Bronchial epithelial cell (primary cell): ENCODE measurements around the gene NR1I2. TPM values are rescaled to one million over a fixed set of nuclear protein-coding genes. Genes with fewer than 3 reads are reported as not detected.

ENCODE experiments used
- DNase-seq: peaks from one replicate; pipeline ENCODE4 v3.0.0-alpha.2; 2010; ENCODE audit warnings: low read depth
- FAIRE-seq: peaks from 2 replicates; lab custom pipeline; 2011; peaks lifted over from hg19 to GRCh38; lab: Jason Lieb, UNC
- H3K27me3 ChIP-seq: 2 replicates; pipeline ENCODE4 v1.5.1; 2011; ENCODE audit warnings: low read length; ENCODE audit not compliant: control insufficient read depth, insufficient read depth
- H3K36me3 ChIP-seq: 2 replicates; pipeline ENCODE4 v1.5.1; 2011; ENCODE audit warnings: low read length; ENCODE audit not compliant: control insufficient read depth, insufficient read depth
- H3K4me3 ChIP-seq: 2 replicates; pipeline ENCODE4 v1.5.1; 2011; ENCODE audit warnings: mild to moderate bottlenecking, low read depth, low read length, control low read depth
- total RNA-seq: library from RNA; depleted of rRNA; stranded (reverse); fragments of >200 nt; gene quantifications from 2 replicates; pipeline ENCODE4 v1.2.1, GENCODE V29; 2014
- TF ChIP-seq, protein P1 (sequence below): IDR thresholded peaks from 2 replicates; pipeline ENCODE4 v1.5.1; 2011; ENCODE audit warnings: mild to moderate bottlenecking, moderate library complexity, low read length, control low read depth, inconsistent platforms; ENCODE audit not compliant: insufficient read depth, severe bottlenecking

NR1I2 gene
- total RNA-seq, 1 donor from 2014 or later = not detected

- no peak for FAIRE-seq
Measured at GRCh38 chr3:119800844-119801243, 18.9 kb downstream of the NR1I2 start.

DNA sequence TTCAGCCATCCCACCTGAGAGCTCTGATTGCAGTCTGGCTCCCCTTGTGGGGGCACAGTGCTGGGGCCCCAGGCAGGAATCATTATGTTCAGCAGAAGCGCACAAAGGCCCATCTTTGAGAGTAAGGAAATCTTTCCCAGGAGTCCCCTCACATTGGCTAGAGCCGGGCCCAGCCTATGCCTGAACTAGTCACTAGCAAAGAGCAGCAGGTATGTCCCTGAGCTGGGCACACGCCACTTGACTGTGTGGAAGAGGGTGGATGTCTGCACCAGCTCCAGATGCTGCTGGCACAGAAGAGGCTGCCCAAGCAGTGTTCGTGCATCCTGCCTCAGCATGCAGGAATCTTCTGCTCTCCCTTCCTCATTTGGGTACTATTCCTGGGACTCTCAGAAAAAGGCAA lies 26.3 kb downstream of the NR1I2 start:
- DNase-seq = no peak
- no peak for FAIRE-seq
- H3K4me3 ChIP-seq = no peak overlapping the region
- no peaks in the 10 kb centered on the region for H3K27me3 ChIP-seq
- no peaks in the 10 kb centered on the region for H3K36me3 ChIP-seq
- TF ChIP-seq, protein P1, sequence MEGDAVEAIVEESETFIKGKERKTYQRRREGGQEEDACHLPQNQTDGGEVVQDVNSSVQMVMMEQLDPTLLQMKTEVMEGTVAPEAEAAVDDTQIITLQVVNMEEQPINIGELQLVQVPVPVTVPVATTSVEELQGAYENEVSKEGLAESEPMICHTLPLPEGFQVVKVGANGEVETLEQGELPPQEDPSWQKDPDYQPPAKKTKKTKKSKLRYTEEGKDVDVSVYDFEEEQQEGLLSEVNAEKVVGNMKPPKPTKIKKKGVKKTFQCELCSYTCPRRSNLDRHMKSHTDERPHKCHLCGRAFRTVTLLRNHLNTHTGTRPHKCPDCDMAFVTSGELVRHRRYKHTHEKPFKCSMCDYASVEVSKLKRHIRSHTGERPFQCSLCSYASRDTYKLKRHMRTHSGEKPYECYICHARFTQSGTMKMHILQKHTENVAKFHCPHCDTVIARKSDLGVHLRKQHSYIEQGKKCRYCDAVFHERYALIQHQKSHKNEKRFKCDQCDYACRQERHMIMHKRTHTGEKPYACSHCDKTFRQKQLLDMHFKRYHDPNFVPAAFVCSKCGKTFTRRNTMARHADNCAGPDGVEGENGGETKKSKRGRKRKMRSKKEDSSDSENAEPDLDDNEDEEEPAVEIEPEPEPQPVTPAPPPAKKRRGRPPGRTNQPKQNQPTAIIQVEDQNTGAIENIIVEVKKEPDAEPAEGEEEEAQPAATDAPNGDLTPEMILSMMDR = no peak

More at GRCh38 chr3:119800844-119801243, 18.9 kb downstream of the NR1I2 start:
- Histone ChIP-seq H3K4me3 (no peak overlapping the region), H3K27me3 (no peaks in the 10 kb centered on the region), H3K36me3 (no peaks in the 10 kb centered on the region)
- no peak for DNase-seq
- TF ChIP-seq, protein P1 = no peak

DNA sequence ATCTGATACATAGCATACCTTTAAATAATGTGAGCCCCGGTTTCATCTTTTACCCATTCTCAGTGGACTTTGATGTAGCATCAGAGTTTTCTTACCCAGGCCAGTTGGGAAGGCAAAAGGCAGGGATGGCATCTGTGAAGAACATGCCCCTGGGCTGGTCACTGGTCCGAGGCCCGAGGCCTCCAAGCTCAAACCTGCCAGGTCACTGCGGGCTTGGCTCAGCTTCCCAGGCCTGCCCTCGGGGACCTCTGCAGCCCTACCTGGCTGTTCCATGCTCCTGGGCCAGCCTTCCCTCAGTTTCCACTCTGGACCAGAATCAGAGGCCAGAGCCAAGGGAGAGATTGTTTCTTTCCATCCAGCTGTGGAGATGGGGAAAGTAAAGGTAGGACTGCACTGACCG lies 26.9 kb downstream of the NR1I2 start:
- no peaks in the 10 kb centered on the region for H3K36me3 ChIP-seq
- H3K27me3 ChIP-seq = no peaks in the 10 kb centered on the region
- FAIRE-seq = no peak
- no peak overlapping the region for H3K4me3 ChIP-seq
- TF ChIP-seq, protein P1 = no peak
- no peak for DNase-seq

- Histone ChIP-seq H3K36me3 (no peaks in the 10 kb centered on the region), H3K4me3 (peak overlapping the region; percentile 40), H3K27me3 (no peaks in the 10 kb centered on the region)
- DNase-seq (no peak), FAIRE-seq (no peak)
- TF ChIP-seq, protein P1 = no peak
Measured at GRCh38 chr3:119809249-119810017, 27.5 kb downstream of the NR1I2 start.

- TF ChIP-seq, protein P1 = peak; percentile 51
- Histone ChIP-seq H3K4me3 (peak overlapping the region; percentile 40), H3K36me3 (no peaks in the 10 kb centered on the region), H3K27me3 (no peaks in the 10 kb centered on the region)
- FAIRE-seq = no peak
- DNase-seq = peak; percentile 15
Measured at GRCh38 chr3:119810018-119810435, 28.1 kb downstream of the NR1I2 start.
